ENCODE data around the gene CD8B. TPM values are rescaled to one million over a fixed set of nuclear protein-coding genes. Genes with fewer than 3 reads are reported as not detected.
A peak's percentile ranks its signal among the peaks of the same experiment; 100 is the strongest.
"Not testable (repeated sequence)": the region's sequence is repeated elsewhere in the genome, so short reads cannot be mapped to it uniquely, and the experiment has no call there.

The CD8B gene
- polyA plus RNA-seq, 2 donors: 1.6 to 1.7 TPM

DNA sequence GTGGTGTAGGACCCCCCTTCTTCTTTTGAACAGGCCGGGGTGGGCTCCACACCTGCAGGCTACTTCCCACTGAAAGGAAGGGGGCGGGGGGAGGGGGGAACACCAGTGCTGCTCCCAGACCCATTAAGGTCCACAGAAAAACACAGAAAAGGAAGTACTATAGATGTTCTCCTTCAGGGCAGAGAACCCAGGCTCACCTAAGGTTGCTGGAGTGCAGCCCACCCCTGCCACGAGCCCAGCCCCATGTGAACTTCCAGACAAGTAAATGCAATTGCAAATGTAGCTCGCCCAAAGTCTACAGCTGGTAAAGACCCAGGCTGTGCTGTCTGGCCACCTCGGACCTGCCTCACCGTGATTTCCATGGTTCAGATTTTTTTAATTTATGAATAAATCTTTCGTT lies 24.0 kb downstream of the CD8B start:
- H3K27me3 ChIP-seq (ENCODE audit: control insufficient read depth in 1 of 2, insufficient read depth in 2 of 2, low read length in 2 of 2); H3K9me3 ChIP-seq (ENCODE audit: control insufficient read depth in 2 of 2, insufficient read depth in 1 of 2, low read depth in 1 of 2, low read length in 1 of 2); H3K4me1 ChIP-seq (ENCODE audit: control insufficient read depth in 2 of 2, insufficient read depth in 2 of 2, low read length in 1 of 2); H3K36me3 ChIP-seq (ENCODE audit: control insufficient read depth in 2 of 2, insufficient read depth in 2 of 2, low read length in 1 of 2); H3K4me3 ChIP-seq (ENCODE audit: low read depth in 1 of 2, low read length in 2 of 2): not testable (repeated sequence)
- peak overlapping the region in 1 of 2 donors; percentile 59 for H3K27ac ChIP-seq (ENCODE audit: low read depth in 2 of 2, low read length in 1 of 2)
- 63 to 66% methylated on average over 6 of the region's 7 CpGs for WGBS, 2 donors

DNA sequence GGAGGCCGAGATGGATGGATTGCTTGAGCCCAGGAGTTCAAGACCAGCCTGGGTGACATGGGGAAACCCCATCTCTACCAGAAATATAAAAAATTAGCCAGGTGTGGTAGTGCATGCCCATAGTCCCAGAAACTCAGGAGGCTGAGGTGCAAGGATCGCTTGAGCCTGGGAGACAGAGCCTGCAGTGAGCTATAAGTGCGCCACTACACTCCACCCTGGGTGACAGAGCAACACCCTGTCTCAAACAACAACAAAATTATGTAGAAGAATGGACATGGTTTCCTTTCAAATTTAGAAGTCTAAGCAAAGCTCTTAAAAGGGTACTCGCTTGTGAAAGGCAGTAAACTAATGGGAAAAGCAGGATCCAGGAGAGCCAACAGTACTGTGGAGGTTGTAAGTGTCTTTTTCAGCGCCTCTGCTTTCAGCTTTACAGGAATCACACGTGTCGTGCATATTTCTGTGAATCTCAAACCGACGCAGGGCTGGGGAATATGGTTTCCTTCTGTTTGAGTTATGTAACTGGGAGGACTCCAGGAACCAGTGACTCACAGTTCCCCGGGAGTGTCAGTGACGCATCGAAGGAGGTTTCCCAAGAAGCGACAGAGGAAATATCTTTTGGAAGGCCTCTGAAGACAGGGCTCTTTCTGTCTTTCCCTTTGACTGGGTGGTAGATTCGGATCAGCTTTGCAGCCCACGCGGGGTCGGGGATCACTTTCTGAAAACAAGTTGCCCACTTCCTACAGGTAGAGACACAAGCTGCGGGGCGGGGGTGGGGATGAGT lies 24.6 kb downstream of the CD8B start:
- 29 to 39% methylated on average over 13 to 15 of the region's 19 CpGs for WGBS, 2 donors
- H3K4me1 ChIP-seq (ENCODE audit: control insufficient read depth in 2 of 2, insufficient read depth in 2 of 2, low read length in 1 of 2); H3K36me3 ChIP-seq (ENCODE audit: control insufficient read depth in 2 of 2, insufficient read depth in 2 of 2, low read length in 1 of 2); H3K4me3 ChIP-seq (ENCODE audit: low read depth in 1 of 2, low read length in 2 of 2); H3K9me3 ChIP-seq (ENCODE audit: control insufficient read depth in 2 of 2, insufficient read depth in 1 of 2, low read depth in 1 of 2, low read length in 1 of 2); H3K27me3 ChIP-seq (ENCODE audit: control insufficient read depth in 1 of 2, insufficient read depth in 2 of 2, low read length in 2 of 2): not testable (repeated sequence)
- peak overlapping the region; percentile 47 to 76 for H3K27ac ChIP-seq (ENCODE audit: low read depth in 2 of 2, low read length in 1 of 2)

DNA sequence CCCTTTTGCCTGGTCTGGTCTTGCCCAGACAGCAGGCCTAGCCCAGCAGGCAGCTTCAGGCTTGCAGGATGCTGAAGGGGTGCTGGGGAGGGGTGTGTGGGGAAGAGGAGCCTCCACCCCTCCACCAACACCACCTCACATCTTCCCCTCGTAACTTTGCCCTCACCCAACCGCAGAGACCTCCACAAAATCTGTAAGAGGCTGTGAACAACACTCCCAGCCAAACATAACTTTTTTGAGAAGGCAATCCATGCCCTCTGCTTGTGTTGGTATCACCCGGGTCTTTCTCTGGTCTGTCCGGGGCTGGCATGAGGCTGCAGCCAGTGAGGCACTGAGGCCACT lies 26.2 kb downstream of the CD8B start:
- H3K4me3 ChIP-seq (ENCODE audit: low read depth in 1 of 2, low read length in 2 of 2); H3K27me3 ChIP-seq (ENCODE audit: control insufficient read depth in 1 of 2, insufficient read depth in 2 of 2, low read length in 2 of 2); H3K4me1 ChIP-seq (ENCODE audit: control insufficient read depth in 2 of 2, insufficient read depth in 2 of 2, low read length in 1 of 2); H3K9me3 ChIP-seq (ENCODE audit: control insufficient read depth in 2 of 2, insufficient read depth in 1 of 2, low read depth in 1 of 2, low read length in 1 of 2); H3K36me3 ChIP-seq (ENCODE audit: control insufficient read depth in 2 of 2, insufficient read depth in 2 of 2, low read length in 1 of 2); H3K27ac ChIP-seq (ENCODE audit: low read depth in 2 of 2, low read length in 1 of 2): not testable (repeated sequence)
- WGBS, 2 donors: 62 to 66% methylated on average over 2 to 3 of the region's 4 CpGs

DNA sequence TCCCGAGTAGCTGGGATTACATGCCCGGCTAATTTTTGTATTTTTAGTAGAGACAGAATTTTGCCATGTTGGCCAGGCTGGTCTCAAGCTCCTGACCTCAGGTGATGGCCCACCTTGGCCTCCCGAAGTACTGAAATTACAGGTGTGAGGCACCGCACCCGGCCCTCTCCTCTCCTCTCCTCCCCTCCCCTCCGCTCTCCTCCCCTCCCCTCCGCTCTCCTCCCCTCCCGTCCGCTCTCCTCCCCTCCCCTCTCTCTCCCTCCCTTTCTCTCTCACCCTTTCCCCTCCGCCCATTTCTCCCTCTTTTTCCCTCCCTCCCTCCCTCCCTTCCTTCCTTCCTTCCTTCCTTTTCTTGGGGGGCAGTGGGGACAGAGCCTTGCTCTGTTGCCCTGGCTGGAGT lies 28.4 kb downstream of the CD8B start:
- no peak overlapping the region for H3K27ac ChIP-seq (ENCODE audit: low read depth in 2 of 2, low read length in 1 of 2)
- no peaks in the 10 kb centered on the region for H3K36me3 ChIP-seq (ENCODE audit: control insufficient read depth in 2 of 2, insufficient read depth in 2 of 2, low read length in 1 of 2)
- 77 to 80% methylated on average over 7 to 8 of the region's 10 CpGs for WGBS, 2 donors
- H3K4me3 ChIP-seq (ENCODE audit: low read depth in 1 of 2, low read length in 2 of 2): no peak overlapping the region
- H3K9me3 ChIP-seq (ENCODE audit: control insufficient read depth in 2 of 2, insufficient read depth in 1 of 2, low read depth in 1 of 2, low read length in 1 of 2): no peaks in the 10 kb centered on the region
- H3K27me3 ChIP-seq (ENCODE audit: control insufficient read depth in 1 of 2, insufficient read depth in 2 of 2, low read length in 2 of 2): no peaks in the 10 kb centered on the region
- no peaks in the 10 kb centered on the region for H3K4me1 ChIP-seq (ENCODE audit: control insufficient read depth in 2 of 2, insufficient read depth in 2 of 2, low read length in 1 of 2)

DNA sequence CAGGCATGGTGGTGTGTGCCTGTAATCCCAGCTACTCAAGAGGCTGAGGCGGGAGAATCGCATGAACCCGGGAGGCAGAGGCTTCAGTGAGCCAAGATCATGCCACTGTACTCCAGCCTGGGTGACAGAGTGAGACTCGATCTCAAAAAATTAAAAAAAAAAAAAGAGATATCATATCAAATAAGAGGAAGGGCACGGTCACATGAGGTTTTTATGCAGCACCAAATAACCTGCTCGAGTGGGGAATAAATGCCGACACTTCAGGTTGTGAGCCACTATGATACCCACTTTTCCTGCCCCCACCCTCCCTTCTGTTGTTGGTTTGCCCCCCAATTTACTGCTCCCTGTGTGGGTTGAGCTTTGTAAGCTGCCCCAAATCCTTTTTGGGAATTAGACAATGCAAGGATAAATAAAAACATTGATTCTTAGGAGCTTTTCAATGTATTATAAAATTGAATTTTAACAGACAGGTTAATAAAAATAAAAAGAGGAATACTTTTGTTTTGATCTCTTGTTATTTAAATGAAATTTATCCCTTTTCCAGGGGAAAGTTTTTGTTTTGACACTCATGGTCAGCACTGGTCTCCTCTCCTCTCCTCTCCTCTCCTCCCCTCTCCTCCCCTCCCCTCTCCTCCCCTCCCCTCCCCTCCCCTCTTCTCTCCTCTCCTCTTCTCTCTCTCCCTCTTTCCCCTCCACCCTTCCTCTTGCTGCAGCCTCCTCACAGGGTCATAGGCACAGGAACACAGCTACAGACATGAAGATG lies 29.2 kb downstream of the CD8B start:
- Histone ChIP-seq H3K27me3 (ENCODE audit: control insufficient read depth in 1 of 2, insufficient read depth in 2 of 2, low read length in 2 of 2) (no peaks in the 10 kb centered on the region), H3K36me3 (ENCODE audit: control insufficient read depth in 2 of 2, insufficient read depth in 2 of 2, low read length in 1 of 2) (no peaks in the 10 kb centered on the region), H3K27ac (ENCODE audit: low read depth in 2 of 2, low read length in 1 of 2) (no peak overlapping the region), H3K4me3 (ENCODE audit: low read depth in 1 of 2, low read length in 2 of 2) (no peak overlapping the region), H3K9me3 (ENCODE audit: control insufficient read depth in 2 of 2, insufficient read depth in 1 of 2, low read depth in 1 of 2, low read length in 1 of 2) (no peaks in the 10 kb centered on the region), H3K4me1 (ENCODE audit: control insufficient read depth in 2 of 2, insufficient read depth in 2 of 2, low read length in 1 of 2) (no peaks in the 10 kb centered on the region)
- WGBS, 2 donors: 81% methylated on average over 7 of the region's 7 CpGs

DNA sequence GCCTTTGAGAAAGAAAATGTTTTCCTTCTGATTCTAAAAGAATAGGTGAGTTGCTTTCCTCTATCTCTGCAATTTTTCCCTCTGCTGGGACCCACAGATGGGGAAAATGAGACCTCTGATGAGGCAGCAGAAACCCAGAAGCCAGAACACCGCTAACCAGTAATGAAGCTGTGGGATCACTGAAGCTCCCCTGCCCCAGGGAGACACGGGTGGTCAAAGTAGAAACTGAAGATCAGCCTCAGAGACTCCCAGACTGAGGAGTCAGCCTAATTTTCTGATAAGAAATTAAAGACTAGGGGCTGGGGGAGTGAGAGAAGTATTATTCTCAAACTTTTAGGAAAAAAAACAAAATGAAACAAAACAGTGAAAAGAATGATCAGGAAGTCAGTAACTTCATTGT lies 30.1 kb downstream of the CD8B start:
- 56 to 59% methylated on average over 2 of the region's 2 CpGs for WGBS, 2 donors
- H3K9me3 ChIP-seq (ENCODE audit: control insufficient read depth in 2 of 2, insufficient read depth in 1 of 2, low read depth in 1 of 2, low read length in 1 of 2): no peaks in the 10 kb centered on the region

DNA sequence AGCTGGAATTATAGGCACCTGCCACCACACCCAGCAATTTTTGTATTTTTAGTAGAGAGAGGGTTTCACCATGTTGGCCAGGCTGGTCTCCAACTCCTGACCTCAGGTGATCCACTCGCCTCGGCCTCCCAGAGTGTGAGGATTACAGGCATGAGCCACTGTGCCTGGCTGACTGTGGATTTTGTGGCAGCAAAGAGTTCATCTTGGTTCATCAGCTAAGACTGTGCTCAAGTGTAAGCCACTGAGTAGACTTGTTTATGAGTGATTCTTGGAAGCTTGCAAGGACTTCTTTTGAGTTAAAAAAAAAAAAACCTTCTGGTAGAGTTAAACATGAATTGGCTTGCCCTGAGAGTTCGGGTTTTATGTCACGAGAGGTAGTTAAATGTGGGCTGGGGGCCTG lies 34.7 kb downstream of the CD8B start:
- 74 to 76% methylated on average over 4 of the region's 4 CpGs for WGBS, 2 donors
- Histone ChIP-seq H3K27ac (ENCODE audit: low read depth in 2 of 2, low read length in 1 of 2) (no peak overlapping the region), H3K4me1 (ENCODE audit: control insufficient read depth in 2 of 2, insufficient read depth in 2 of 2, low read length in 1 of 2) (no peaks in the 10 kb centered on the region), H3K36me3 (ENCODE audit: control insufficient read depth in 2 of 2, insufficient read depth in 2 of 2, low read length in 1 of 2) (no peaks in the 10 kb centered on the region), H3K27me3 (ENCODE audit: control insufficient read depth in 1 of 2, insufficient read depth in 2 of 2, low read length in 2 of 2) (no peaks in the 10 kb centered on the region), H3K4me3 (ENCODE audit: low read depth in 1 of 2, low read length in 2 of 2) (no peak overlapping the region), H3K9me3 (ENCODE audit: control insufficient read depth in 2 of 2, insufficient read depth in 1 of 2, low read depth in 1 of 2, low read length in 1 of 2) (peaks cover 0 to 5% of the 10 kb centered on the region in 2 donors)

More for the DNA sequence above, 30.1 kb downstream of the CD8B start:
- H3K4me1 ChIP-seq (ENCODE audit: control insufficient read depth in 2 of 2, insufficient read depth in 2 of 2, low read length in 1 of 2): no peaks in the 10 kb centered on the region
- no peaks in the 10 kb centered on the region for H3K27me3 ChIP-seq (ENCODE audit: control insufficient read depth in 1 of 2, insufficient read depth in 2 of 2, low read length in 2 of 2)
- H3K27ac ChIP-seq (ENCODE audit: low read depth in 2 of 2, low read length in 1 of 2): no peak overlapping the region
- H3K4me3 ChIP-seq (ENCODE audit: low read depth in 1 of 2, low read length in 2 of 2): no peak overlapping the region
- H3K36me3 ChIP-seq (ENCODE audit: control insufficient read depth in 2 of 2, insufficient read depth in 2 of 2, low read length in 1 of 2): no peaks in the 10 kb centered on the region

DNA sequence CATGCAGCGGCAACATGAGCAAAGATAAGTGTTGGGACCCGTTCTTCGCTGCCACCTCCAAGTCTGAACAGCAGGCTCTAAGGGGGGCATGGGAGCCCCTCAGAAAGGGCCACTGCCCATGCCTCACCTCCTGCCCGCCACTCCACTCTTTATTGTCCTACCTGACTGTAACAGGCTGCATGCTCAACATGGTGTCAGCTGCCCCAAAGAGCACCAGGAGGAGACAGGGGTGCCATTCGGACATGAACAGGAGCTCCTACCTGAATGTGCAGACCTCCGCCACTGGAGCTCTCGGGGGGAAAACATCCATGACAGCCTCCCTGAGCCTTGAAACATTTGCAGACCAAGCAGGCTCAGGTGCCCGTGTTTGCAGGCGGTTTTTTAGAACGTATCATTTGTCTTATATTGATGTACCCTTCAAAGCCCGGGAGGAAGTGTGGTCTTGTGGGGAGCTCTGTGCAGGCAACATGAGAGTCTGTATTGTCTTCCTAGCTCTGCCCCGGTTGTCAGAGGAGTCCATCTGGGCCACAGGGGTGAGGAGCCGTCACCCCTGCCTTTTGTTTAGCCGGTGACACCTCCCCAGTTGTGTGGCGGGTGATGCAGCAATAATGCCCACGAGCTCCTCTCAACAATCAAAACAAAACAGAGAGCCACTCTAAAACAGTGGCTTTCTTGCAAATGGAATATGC lies 35.8 kb downstream of the CD8B start:
- WGBS, 2 donors: 68 to 71% methylated on average over 16 of the region's 16 CpGs
- Histone ChIP-seq H3K4me1 (ENCODE audit: control insufficient read depth in 2 of 2, insufficient read depth in 2 of 2, low read length in 1 of 2) (no peaks in the 10 kb centered on the region), H3K4me3 (ENCODE audit: low read depth in 1 of 2, low read length in 2 of 2) (peak overlapping the region in 1 of 2 donors; percentile 20), H3K27me3 (ENCODE audit: control insufficient read depth in 1 of 2, insufficient read depth in 2 of 2, low read length in 2 of 2) (no peaks in the 10 kb centered on the region), H3K36me3 (ENCODE audit: control insufficient read depth in 2 of 2, insufficient read depth in 2 of 2, low read length in 1 of 2) (no peaks in the 10 kb centered on the region), H3K9me3 (ENCODE audit: control insufficient read depth in 2 of 2, insufficient read depth in 1 of 2, low read depth in 1 of 2, low read length in 1 of 2) (peaks cover 0 to 5% of the 10 kb centered on the region in 2 donors), H3K27ac (ENCODE audit: low read depth in 2 of 2, low read length in 1 of 2) (no peak overlapping the region)

DNA sequence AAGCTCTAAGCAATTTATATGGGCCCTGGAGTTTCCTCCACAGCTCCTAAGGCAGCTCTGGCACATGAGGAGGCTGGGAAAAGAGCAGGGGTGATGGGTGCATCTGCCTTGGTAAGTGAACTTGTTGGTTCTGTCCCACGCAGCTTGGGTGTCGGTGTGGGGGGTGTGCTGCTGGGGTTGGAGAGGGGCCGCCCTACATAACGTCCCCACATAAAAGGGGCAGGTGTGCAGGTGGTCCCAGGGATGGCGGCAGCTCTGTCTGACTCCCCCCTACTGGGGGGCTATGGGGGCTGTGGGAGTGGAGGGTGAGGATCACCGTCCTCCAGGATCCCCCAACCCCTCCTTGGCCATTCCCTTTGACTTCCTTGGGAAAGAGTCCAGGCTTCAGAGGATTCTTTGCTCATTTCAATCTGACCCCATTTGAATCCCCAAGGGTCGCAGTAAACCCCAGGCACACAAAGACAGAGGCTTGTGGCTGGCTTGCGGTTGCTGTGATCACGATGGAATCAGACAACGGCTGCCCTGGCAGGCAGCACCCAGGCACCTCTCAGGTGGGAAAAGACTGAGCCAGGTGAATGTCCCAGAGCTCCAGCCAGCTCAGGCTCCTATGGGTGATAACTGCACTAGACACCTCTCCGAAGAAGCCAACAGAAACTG lies 36.5 kb downstream of the CD8B start:
- peaks cover 0 to 5% of the 10 kb centered on the region in 2 donors for H3K9me3 ChIP-seq (ENCODE audit: control insufficient read depth in 2 of 2, insufficient read depth in 1 of 2, low read depth in 1 of 2, low read length in 1 of 2)
- H3K36me3 ChIP-seq (ENCODE audit: control insufficient read depth in 2 of 2, insufficient read depth in 2 of 2, low read length in 1 of 2): no peaks in the 10 kb centered on the region
- no peak overlapping the region for H3K27ac ChIP-seq (ENCODE audit: low read depth in 2 of 2, low read length in 1 of 2)
- no peaks in the 10 kb centered on the region for H3K4me1 ChIP-seq (ENCODE audit: control insufficient read depth in 2 of 2, insufficient read depth in 2 of 2, low read length in 1 of 2)
- H3K27me3 ChIP-seq (ENCODE audit: control insufficient read depth in 1 of 2, insufficient read depth in 2 of 2, low read length in 2 of 2): no peaks in the 10 kb centered on the region
- H3K4me3 ChIP-seq (ENCODE audit: low read depth in 1 of 2, low read length in 2 of 2): peak overlapping the region in 1 of 2 donors; percentile 20
- WGBS, 2 donors: 74 to 83% methylated on average over 11 of the region's 11 CpGs

Measured in esophagus (tissue), 2 donors.